T-cell (primary cell): ENCODE results near the gene XPO4. TPM values are rescaled to one million over a fixed set of nuclear protein-coding genes. Genes with fewer than 3 reads are reported as not detected.
A peak's percentile ranks its signal among the peaks of the same experiment; 100 is the strongest.
"Not testable (repeated sequence)": the region's sequence is repeated elsewhere in the genome, so short reads cannot be mapped to it uniquely, and the experiment has no call there.

Experiments
- ATAC-seq, 4 experiments: fragments of 200-7000 bp in 3 of 4; fragments of 150-1000 bp in 1 of 4; cut with Tn5 transposase; replicated peaks in 1 of 4; 1 replicate in 3 of 4; 2 replicates in 1 of 4; pipeline ENCODE4 v1.10.0; 2021; ENCODE audit warnings: moderate library complexity in 3 of 4, mild to moderate bottlenecking in 2 of 4, moderate number of reproducible peaks in 1 of 4
- CTCF ChIA-PET, 2 donors: fragments of 300-600 bp; sonication (Branson Sonifier 250); formaldehyde crosslinking; loops; one replicate each; lab custom pipeline; 2022; ENCODE audit warnings: antibody characterized with exemption in 2 of 2; lab: Charles Lee
- POLR2A ChIA-PET, 2 donors: fragments of 300-600 bp; sonication (Branson Sonifier 250); formaldehyde crosslinking; loops; one replicate each; lab custom pipeline; 2022; ENCODE audit warnings: antibody characterized with exemption in 2 of 2; lab: Charles Lee
- DNase-seq, 35 experiments: peaks; one replicate each; pipeline versions ENCODE4 v3.0.0 to v3.0.0-alpha.2; 2013 to 2023
- H3K27ac ChIP-seq: one replicate; pipeline ENCODE4 v1.5.1; 2013; ENCODE audit warnings: low read length
- H3K27me3 ChIP-seq, 2 experiments: replicated peaks in 1 of 2; 1 replicate in 1 of 2; 2 replicates in 1 of 2; pipeline versions ENCODE4 v1.6.1 to v1.7.0; 2013; ENCODE audit warnings: low read length in 1 of 2, mixed read lengths in 1 of 2; ENCODE audit not compliant: control insufficient read depth in 2 of 2, insufficient read depth in 2 of 2; ENCODE audit errors: extremely low read depth in 1 of 2
- H3K36me3 ChIP-seq, 2 donors: 1 replicate in 1 of 2; 2 replicates in 1 of 2; pipeline versions ENCODE4 v1.6.1 to v1.7.0; 2013; ENCODE audit warnings: low read length in 1 of 2; ENCODE audit not compliant: control insufficient read depth in 2 of 2, insufficient read depth in 1 of 2; ENCODE audit errors: extremely low read depth in 1 of 2
- H3K4me1 ChIP-seq, 2 experiments: 1 replicate in 1 of 2; 2 replicates in 1 of 2; pipeline versions ENCODE4 v1.6.1 to v1.7.0; 2013; ENCODE audit warnings: low read length in 2 of 2, mixed read lengths in 1 of 2; ENCODE audit not compliant: insufficient read depth in 2 of 2, control insufficient read depth in 1 of 2; ENCODE audit errors: extremely low read depth in 1 of 2
- H3K4me3 ChIP-seq, 2 donors: 1 replicate in 1 of 2; 2 replicates in 1 of 2; pipeline versions ENCODE4 v1.5.1 to v1.7.0; 2013; ENCODE audit warnings: mild to moderate bottlenecking in 2 of 2, low read length in 1 of 2, moderate library complexity in 1 of 2; ENCODE audit not compliant: control insufficient read depth in 1 of 2; ENCODE audit errors: extremely low read depth in 1 of 2
- H3K9me3 ChIP-seq: 2 replicates; pipeline ENCODE4 v1.7.0; 2013
- H3K27ac Mint-ChIP-seq, 2 donors: one replicate each; pipeline ENCODE4 v1.8.0; 2020 to 2021; ENCODE audit warnings: mild to moderate bottlenecking in 2 of 2, mixed read lengths in 2 of 2
- H3K27me3 Mint-ChIP-seq, 2 donors: one replicate each; pipeline ENCODE4 v1.8.0; 2021 to 2022; ENCODE audit warnings: mixed read lengths in 2 of 2
- H3K36me3 Mint-ChIP-seq: one replicate; pipeline ENCODE4 v1.8.0; 2021; ENCODE audit warnings: mixed read lengths
- H3K4me1 Mint-ChIP-seq, 3 donors: one replicate each; pipeline ENCODE4 v1.8.0; 2020 to 2022; ENCODE audit warnings: mixed read lengths in 3 of 3, mild to moderate bottlenecking in 1 of 3
- H3K4me3 Mint-ChIP-seq, 3 donors: one replicate each; pipeline ENCODE4 v1.8.0; 2020 to 2022; ENCODE audit warnings: mild to moderate bottlenecking in 3 of 3, mixed read lengths in 3 of 3, moderate library complexity in 3 of 3
- H3K9me3 Mint-ChIP-seq, 3 donors: one replicate each; pipeline ENCODE4 v1.8.0; 2020 to 2022; ENCODE audit warnings: mixed read lengths in 3 of 3
- WGBS: methylation state at CpG from one replicate; pipeline ENCODE4 v1.1.5; 2013; ENCODE audit warnings: missing lambda C conversion rate; ENCODE audit not compliant: insufficient coverage; 5-methylcytosine and 5-hydroxymethylcytosine counted together
- total RNA-seq, 35 experiments: library from RNA in 6 of 35; stranded (reverse) in 6 of 35; fragments of 120-200 nt in 1 of 35; gene quantifications; one replicate each; pipeline versions ENCODE4 v1.2.1 to v1.2.4 and lab custom pipeline; 2013 to 2026

XPO4 gene
- total RNA-seq, 5 donors from 2014 or later (not counting 1 experiment from before 2014, with no cell fraction given), result 20.7 to 22.5 (median 22.0) TPM

GRCh38 chr13:20939662-20940061 is 37.1 kb upstream of the XPO4 start:
- H3K36me3 ChIP-seq, result no peaks in the 10 kb centered on the region
- H3K4me1 Mint-ChIP-seq, result peaks cover 0 to 2% (median 0%) of the 10 kb centered on the region in 3 donors
- DNase-seq (no peak), ATAC-seq (no peak)
- WGBS, result 91% methylated on average over 4 of the region's 4 CpGs
- H3K27ac ChIP-seq, result no peak overlapping the region
- H3K27me3 ChIP-seq, result peaks cover 0 to 34% of the 10 kb centered on the region in 2 experiments
- H3K9me3 Mint-ChIP-seq, result no peaks in the 10 kb centered on the region
- H3K4me3 Mint-ChIP-seq, result no peak overlapping the region
- H3K27me3 Mint-ChIP-seq, result peaks cover 22 to 33% of the 10 kb centered on the region in 2 donors
- H3K36me3 Mint-ChIP-seq, result no peaks in the 10 kb centered on the region
- POLR2A ChIA-PET, result no interaction called here
- CTCF ChIA-PET, result interaction anchor here in 1 of 2 donors (0.5 kb wide), 2 partner anchors 238 to 757 kb away, joined by 3 read pairs; no protein-coding TSS in a partner anchor
- H3K4me3 ChIP-seq, result no peak overlapping the region
- no peak overlapping the region for H3K27ac Mint-ChIP-seq
- H3K9me3 ChIP-seq, result no peaks in the 10 kb centered on the region
- H3K4me1 ChIP-seq, result no peaks in the 10 kb centered on the region

DNA sequence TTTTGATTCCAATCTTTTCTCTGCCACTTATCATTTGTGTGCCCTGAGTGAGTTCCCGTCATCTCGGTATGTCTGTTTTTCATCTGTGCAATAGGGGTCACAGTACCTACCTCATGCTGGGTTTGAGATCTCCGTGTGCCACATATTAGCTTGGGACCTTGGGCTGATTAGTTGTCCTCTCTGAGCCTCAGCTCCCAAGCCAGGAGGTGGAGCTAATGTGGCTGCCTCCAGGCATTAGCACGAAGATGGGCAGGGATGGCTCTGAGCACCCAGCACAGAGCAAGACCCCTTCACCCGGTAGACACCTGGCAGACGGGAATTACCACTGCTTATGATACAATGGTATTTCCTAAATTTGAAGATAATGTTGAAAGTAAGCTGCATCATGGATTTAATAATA is 35.8 kb upstream of the XPO4 start:
- DNase-seq, result no peak
- H3K27ac ChIP-seq, result no peak overlapping the region
- H3K4me3 Mint-ChIP-seq, result no peak overlapping the region
- no peaks in the 10 kb centered on the region for H3K4me1 ChIP-seq
- ATAC-seq, result no peak
- no peaks in the 10 kb centered on the region for H3K9me3 Mint-ChIP-seq
- no peak overlapping the region for H3K27ac Mint-ChIP-seq
- no peaks in the 10 kb centered on the region for H3K36me3 ChIP-seq
- no peaks in the 10 kb centered on the region for H3K9me3 ChIP-seq
- ChIA-PET CTCF (interaction anchor here in 1 of 2 donors (0.6 kb wide), 1 partner anchor 363 kb away, joined by 4 read pairs; no protein-coding TSS in a partner anchor), POLR2A (no interaction called here)
- no peak overlapping the region for H3K4me3 ChIP-seq
- WGBS, result 93% methylated on average over 4 of the region's 6 CpGs
- H3K4me1 Mint-ChIP-seq, result no peaks in the 10 kb centered on the region
- H3K36me3 Mint-ChIP-seq, result no peaks in the 10 kb centered on the region
- peaks cover 0 to 24% of the 10 kb centered on the region in 2 experiments for H3K27me3 ChIP-seq
- peaks cover 17 to 25% of the 10 kb centered on the region in 2 donors for H3K27me3 Mint-ChIP-seq

DNA sequence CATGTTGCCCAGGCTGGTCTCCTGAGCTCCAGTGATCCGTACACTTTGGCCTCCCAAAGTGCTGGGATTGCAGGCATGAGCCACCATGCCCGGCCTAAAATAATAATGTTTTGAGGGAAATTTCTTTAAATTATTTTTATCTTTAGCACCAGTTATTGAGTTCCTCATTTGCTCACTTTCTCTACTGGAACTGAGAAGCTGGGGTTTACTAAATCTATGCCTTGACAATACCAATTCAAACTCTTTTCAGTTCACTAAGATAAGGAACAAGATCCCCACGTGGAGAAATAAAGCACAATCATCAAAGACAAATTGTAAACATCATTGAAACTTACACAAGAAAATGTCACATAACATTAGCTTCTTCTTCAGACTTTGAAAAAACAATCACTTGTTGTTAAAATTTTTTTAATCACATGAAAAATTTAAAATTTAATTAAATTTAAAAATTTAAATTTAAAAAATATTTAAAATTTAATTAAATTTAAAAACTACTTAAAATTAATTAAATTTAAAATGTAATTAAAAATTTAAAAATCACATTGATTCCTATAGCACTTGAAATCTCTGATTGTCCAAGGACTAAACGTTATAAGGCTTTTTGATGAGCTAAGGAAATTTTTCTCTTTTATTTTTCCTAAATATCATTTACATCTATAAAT is 25.2 kb upstream of the XPO4 start:
- H3K27ac ChIP-seq, result no peak overlapping the region
- no peaks in the 10 kb centered on the region for H3K4me1 ChIP-seq
- no peaks in the 10 kb centered on the region for H3K9me3 ChIP-seq
- no peaks in the 10 kb centered on the region for H3K36me3 ChIP-seq
- no CpG with 5 or more reads among the region's 4 CpGs for WGBS
- ChIA-PET CTCF (interaction anchor here (0.7 to 1.0 kb wide), 3 partner anchors 99 to 436 kb away, joined by 3 read pairs; no protein-coding TSS in a partner anchor), POLR2A (no interaction called here)
- ATAC-seq (no peak), DNase-seq (no peak)
- peaks cover 0 to 2% of the 10 kb centered on the region in 2 experiments for H3K27me3 ChIP-seq
- Mint-ChIP-seq H3K4me3 (no peak overlapping the region), H3K27me3 (no peaks in the 10 kb centered on the region), H3K36me3 (no peaks in the 10 kb centered on the region), H3K9me3 (no peaks in the 10 kb centered on the region), H3K27ac (no peak overlapping the region), H3K4me1 (no peaks in the 10 kb centered on the region)
- H3K4me3 ChIP-seq, result no peak overlapping the region

GRCh38 chr13:20925395-20925790 is 22.8 kb upstream of the XPO4 start:
- H3K9me3 Mint-ChIP-seq, H3K4me1 Mint-ChIP-seq, H3K9me3 ChIP-seq, H3K36me3 ChIP-seq, H3K27me3 ChIP-seq, DNase-seq, H3K4me3 ChIP-seq, H3K27ac ChIP-seq, H3K27me3 Mint-ChIP-seq, H3K27ac Mint-ChIP-seq, H3K4me3 Mint-ChIP-seq, ATAC-seq, H3K4me1 ChIP-seq, H3K36me3 Mint-ChIP-seq, POLR2A ChIA-PET: not testable (repeated sequence)
- WGBS, result no CpG with 5 or more reads among the region's 13 CpGs
- CTCF ChIA-PET, result interaction anchor here (0.5 to 2.0 kb wide), 17 partner anchors 11 to 1547 kb away, joined by 3 to 11 read pairs (median 3); no protein-coding TSS in a partner anchor

GRCh38 chr13:20924758-20925394 is 22.3 kb upstream of the XPO4 start:
- no peak overlapping the region for H3K4me3 ChIP-seq
- no peaks in the 10 kb centered on the region for H3K9me3 Mint-ChIP-seq
- H3K4me1 ChIP-seq, result no peaks in the 10 kb centered on the region
- H3K4me3 Mint-ChIP-seq, result no peak overlapping the region
- no peaks in the 10 kb centered on the region for H3K36me3 Mint-ChIP-seq
- ATAC-seq (peak in 1 of 4 experiments; percentile 61), DNase-seq (peak; percentile 13 to 83 (median 67))
- peaks cover 0 to 2% of the 10 kb centered on the region in 2 experiments for H3K27me3 ChIP-seq
- no peak overlapping the region for H3K27ac Mint-ChIP-seq
- no peaks in the 10 kb centered on the region for H3K9me3 ChIP-seq
- H3K4me1 Mint-ChIP-seq, result no peaks in the 10 kb centered on the region
- WGBS, result no CpG with 5 or more reads among the region's 3 CpGs
- H3K27me3 Mint-ChIP-seq, result no peaks in the 10 kb centered on the region
- ChIA-PET CTCF (interaction anchor here (0.5 to 2.0 kb wide), 15 partner anchors 10 to 1548 kb away, joined by 3 to 11 read pairs (median 3); no protein-coding TSS in a partner anchor), POLR2A (interaction anchor here in 1 of 2 donors (0.6 kb wide), 1 partner anchor 577 kb away, joined by 3 read pairs; no protein-coding TSS in a partner anchor)
- H3K27ac ChIP-seq, result no peak overlapping the region
- H3K36me3 ChIP-seq, result no peaks in the 10 kb centered on the region

- 98% methylated on average over 4 of the region's 4 CpGs for WGBS
- no peak overlapping the region for H3K4me3 ChIP-seq
- POLR2A ChIA-PET, result no interaction called here
Measured at GRCh38 chr13:20923272-20923671, 20.7 kb upstream of the XPO4 start.

More at GRCh38 chr13:20923272-20923671, 20.7 kb upstream of the XPO4 start:
- Histone ChIP-seq H3K36me3 (no peaks in the 10 kb centered on the region), H3K27ac (no peak overlapping the region), H3K27me3 (peaks cover 0 to 2% of the 10 kb centered on the region in 2 experiments), H3K4me1 (no peaks in the 10 kb centered on the region), H3K9me3 (no peaks in the 10 kb centered on the region)
- H3K4me3 Mint-ChIP-seq, result no peak overlapping the region
- H3K27ac Mint-ChIP-seq, result no peak overlapping the region
- no peaks in the 10 kb centered on the region for H3K27me3 Mint-ChIP-seq
- H3K9me3 Mint-ChIP-seq, result no peaks in the 10 kb centered on the region
- DNase-seq (no peak), ATAC-seq (no peak)
- H3K36me3 Mint-ChIP-seq, result no peaks in the 10 kb centered on the region
- no peaks in the 10 kb centered on the region for H3K4me1 Mint-ChIP-seq
- CTCF ChIA-PET, result interaction anchor here (0.6 to 1.6 kb wide), 4 partner anchors 12 to 800 kb away, joined by 3 to 6 read pairs (median 4); no protein-coding TSS in a partner anchor
